Breast epithelium (tissue), 3 donors: Measurements from ENCODE around the gene ANGPT4.

ENCODE experiments used
- POLR2AphosphoS5 ChIP-seq, 3 donors: sonication (generic); formaldehyde crosslinking; IDR thresholded peaks; one replicate each; pipeline ENCODE4 v1.6.1; 2017; ENCODE audit warnings: antibody characterized with exemption in 3 of 3
- TF ChIP-seq, protein P1 (sequence below), 3 donors: fragments of 450-650 bp; IDR thresholded peaks; one replicate each; pipeline ENCODE4 v1.5.1; 2016 to 2017; ENCODE audit warnings: antibody characterized with exemption in 3 of 3, mild to moderate bottlenecking in 3 of 3, moderate library complexity in 3 of 3

DNA sequence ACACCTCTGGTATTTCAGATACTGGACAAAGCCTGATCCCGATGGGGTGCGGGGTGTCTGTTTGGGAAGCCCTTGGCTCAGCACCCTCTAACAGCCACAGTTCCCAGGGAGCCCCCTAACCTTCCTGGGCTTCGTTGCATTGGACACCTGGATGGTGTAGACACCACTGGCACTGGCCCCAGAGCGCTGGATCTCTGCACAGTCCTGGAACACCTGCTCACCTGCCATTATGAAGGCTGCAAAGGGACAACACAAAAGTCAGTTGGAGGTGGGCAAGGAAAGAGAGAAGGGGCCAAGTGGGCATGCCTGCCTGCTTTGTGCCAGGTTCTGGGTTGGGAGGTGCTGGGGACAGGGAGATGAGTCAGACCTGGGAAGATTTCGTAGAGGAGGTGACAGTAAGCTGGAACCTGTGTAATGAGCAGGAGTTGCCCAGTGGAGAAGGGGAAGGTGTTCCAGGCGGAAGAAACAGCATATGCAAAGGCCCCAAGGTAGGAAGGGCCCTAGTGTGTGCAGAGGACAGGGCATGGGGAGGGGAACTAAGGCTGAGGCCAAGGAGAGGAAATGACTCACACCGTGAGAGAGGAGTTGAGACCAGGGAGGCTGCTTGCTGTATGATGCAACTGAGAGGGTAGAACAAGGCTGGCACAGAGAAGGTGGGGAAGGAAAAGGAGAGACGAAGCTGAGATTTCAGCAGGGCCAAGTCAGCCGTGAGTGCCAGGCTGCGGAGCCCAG lies 34.9 kb downstream of the ANGPT4 start:
- TF ChIP-seq, protein P1, sequence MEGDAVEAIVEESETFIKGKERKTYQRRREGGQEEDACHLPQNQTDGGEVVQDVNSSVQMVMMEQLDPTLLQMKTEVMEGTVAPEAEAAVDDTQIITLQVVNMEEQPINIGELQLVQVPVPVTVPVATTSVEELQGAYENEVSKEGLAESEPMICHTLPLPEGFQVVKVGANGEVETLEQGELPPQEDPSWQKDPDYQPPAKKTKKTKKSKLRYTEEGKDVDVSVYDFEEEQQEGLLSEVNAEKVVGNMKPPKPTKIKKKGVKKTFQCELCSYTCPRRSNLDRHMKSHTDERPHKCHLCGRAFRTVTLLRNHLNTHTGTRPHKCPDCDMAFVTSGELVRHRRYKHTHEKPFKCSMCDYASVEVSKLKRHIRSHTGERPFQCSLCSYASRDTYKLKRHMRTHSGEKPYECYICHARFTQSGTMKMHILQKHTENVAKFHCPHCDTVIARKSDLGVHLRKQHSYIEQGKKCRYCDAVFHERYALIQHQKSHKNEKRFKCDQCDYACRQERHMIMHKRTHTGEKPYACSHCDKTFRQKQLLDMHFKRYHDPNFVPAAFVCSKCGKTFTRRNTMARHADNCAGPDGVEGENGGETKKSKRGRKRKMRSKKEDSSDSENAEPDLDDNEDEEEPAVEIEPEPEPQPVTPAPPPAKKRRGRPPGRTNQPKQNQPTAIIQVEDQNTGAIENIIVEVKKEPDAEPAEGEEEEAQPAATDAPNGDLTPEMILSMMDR (IDR thresholded peaks at IDR 0.05), result no peak
- no peak for TF ChIP-seq POLR2AphosphoS5 (IDR thresholded peaks at IDR 0.05)
